ENCODE data around the gene NABP1.

NABP1 gene

GRCh38 chr2:191646163-191646902 is 31.6 kb upstream of the NABP1 start:
- Histone ChIP-seq H3K4me1 (ENCODE audit: control insufficient read depth in 2 of 2, insufficient read depth in 2 of 2, low read length in 2 of 2) (peaks cover 6 to 9% of the 10 kb centered on the region in 2 donors), H3K27ac (ENCODE audit: low read depth in 2 of 2, low read length in 2 of 2) (no peak overlapping the region), H3K4me3 (ENCODE audit: low read length in 2 of 2) (no peak overlapping the region), H3K9ac (ENCODE audit: low read depth in 1 of 2, low read length in 2 of 2) (no peak overlapping the region), H3K9me3 (ENCODE audit: control insufficient read depth in 2 of 2, low read length in 2 of 2) (no peaks in the 10 kb centered on the region), H3K27me3 (ENCODE audit: control insufficient read depth in 2 of 2, insufficient read depth in 2 of 2, low read length in 2 of 2) (no peaks in the 10 kb centered on the region), H3K36me3 (ENCODE audit: control insufficient read depth in 2 of 2, insufficient read depth in 2 of 2, low read length in 2 of 2) (no peaks in the 10 kb centered on the region)

- H3K9me3 ChIP-seq (ENCODE audit: control insufficient read depth in 2 of 2, low read length in 2 of 2) = no peaks in the 10 kb centered on the region
- no peak overlapping the region for H3K9ac ChIP-seq (ENCODE audit: low read depth in 1 of 2, low read length in 2 of 2)
- no peak overlapping the region for H3K4me3 ChIP-seq (ENCODE audit: low read length in 2 of 2)
- H3K36me3 ChIP-seq (ENCODE audit: control insufficient read depth in 2 of 2, insufficient read depth in 2 of 2, low read length in 2 of 2) = no peaks in the 10 kb centered on the region
- peaks cover 0 to 2% of the 10 kb centered on the region in 2 donors for H3K4me1 ChIP-seq (ENCODE audit: control insufficient read depth in 2 of 2, insufficient read depth in 2 of 2, low read length in 2 of 2)
- H3K27me3 ChIP-seq (ENCODE audit: control insufficient read depth in 2 of 2, insufficient read depth in 2 of 2, low read length in 2 of 2) = no peaks in the 10 kb centered on the region
- H3K27ac ChIP-seq (ENCODE audit: low read depth in 2 of 2, low read length in 2 of 2) = no peak overlapping the region
These were observed 28.4 kb upstream of the NABP1 start for GRCh38 chr2:191649519-191649918.

GRCh38 chr2:191650896-191651773 is 26.8 kb upstream of the NABP1 start:
- H3K4me3 ChIP-seq (ENCODE audit: low read length in 2 of 2) = no peak overlapping the region
- H3K27me3 ChIP-seq (ENCODE audit: control insufficient read depth in 2 of 2, insufficient read depth in 2 of 2, low read length in 2 of 2) = no peaks in the 10 kb centered on the region
- H3K9ac ChIP-seq (ENCODE audit: low read depth in 1 of 2, low read length in 2 of 2) = no peak overlapping the region
- no peaks in the 10 kb centered on the region for H3K9me3 ChIP-seq (ENCODE audit: control insufficient read depth in 2 of 2, low read length in 2 of 2)
- H3K4me1 ChIP-seq (ENCODE audit: control insufficient read depth in 2 of 2, insufficient read depth in 2 of 2, low read length in 2 of 2) = no peaks in the 10 kb centered on the region
- no peak overlapping the region for H3K27ac ChIP-seq (ENCODE audit: low read depth in 2 of 2, low read length in 2 of 2)
- no peaks in the 10 kb centered on the region for H3K36me3 ChIP-seq (ENCODE audit: control insufficient read depth in 2 of 2, insufficient read depth in 2 of 2, low read length in 2 of 2)

GRCh38 chr2:191653667-191654391 is 24.1 kb upstream of the NABP1 start:
- H3K4me1 ChIP-seq (ENCODE audit: control insufficient read depth in 2 of 2, insufficient read depth in 2 of 2, low read length in 2 of 2) = no peaks in the 10 kb centered on the region
- H3K4me3 ChIP-seq (ENCODE audit: low read length in 2 of 2) = no peak overlapping the region
- H3K9ac ChIP-seq (ENCODE audit: low read depth in 1 of 2, low read length in 2 of 2) = no peak overlapping the region
- no peaks in the 10 kb centered on the region for H3K27me3 ChIP-seq (ENCODE audit: control insufficient read depth in 2 of 2, insufficient read depth in 2 of 2, low read length in 2 of 2)
- no peaks in the 10 kb centered on the region for H3K36me3 ChIP-seq (ENCODE audit: control insufficient read depth in 2 of 2, insufficient read depth in 2 of 2, low read length in 2 of 2)
- H3K27ac ChIP-seq (ENCODE audit: low read depth in 2 of 2, low read length in 2 of 2) = no peak overlapping the region
- H3K9me3 ChIP-seq (ENCODE audit: control insufficient read depth in 2 of 2, low read length in 2 of 2) = no peaks in the 10 kb centered on the region

- H3K9ac ChIP-seq (ENCODE audit: low read depth in 1 of 2, low read length in 2 of 2) = no peak overlapping the region
- H3K9me3 ChIP-seq (ENCODE audit: control insufficient read depth in 2 of 2, low read length in 2 of 2) = no peaks in the 10 kb centered on the region
- H3K36me3 ChIP-seq (ENCODE audit: control insufficient read depth in 2 of 2, insufficient read depth in 2 of 2, low read length in 2 of 2) = no peaks in the 10 kb centered on the region
- H3K4me1 ChIP-seq (ENCODE audit: control insufficient read depth in 2 of 2, insufficient read depth in 2 of 2, low read length in 2 of 2) = no peaks in the 10 kb centered on the region
- no peaks in the 10 kb centered on the region for H3K27me3 ChIP-seq (ENCODE audit: control insufficient read depth in 2 of 2, insufficient read depth in 2 of 2, low read length in 2 of 2)
- H3K27ac ChIP-seq (ENCODE audit: low read depth in 2 of 2, low read length in 2 of 2) = no peak overlapping the region
- no peak overlapping the region for H3K4me3 ChIP-seq (ENCODE audit: low read length in 2 of 2)
These were observed 21.5 kb upstream of the NABP1 start for GRCh38 chr2:191656391-191656790.

GRCh38 chr2:191656792-191657191 is 21.1 kb upstream of the NABP1 start:
- H3K9ac ChIP-seq (ENCODE audit: low read depth in 1 of 2, low read length in 2 of 2) = no peak overlapping the region
- no peaks in the 10 kb centered on the region for H3K4me1 ChIP-seq (ENCODE audit: control insufficient read depth in 2 of 2, insufficient read depth in 2 of 2, low read length in 2 of 2)
- H3K27ac ChIP-seq (ENCODE audit: low read depth in 2 of 2, low read length in 2 of 2) = no peak overlapping the region
- no peaks in the 10 kb centered on the region for H3K27me3 ChIP-seq (ENCODE audit: control insufficient read depth in 2 of 2, insufficient read depth in 2 of 2, low read length in 2 of 2)
- no peaks in the 10 kb centered on the region for H3K36me3 ChIP-seq (ENCODE audit: control insufficient read depth in 2 of 2, insufficient read depth in 2 of 2, low read length in 2 of 2)
- H3K4me3 ChIP-seq (ENCODE audit: low read length in 2 of 2) = no peak overlapping the region
- H3K9me3 ChIP-seq (ENCODE audit: control insufficient read depth in 2 of 2, low read length in 2 of 2) = no peaks in the 10 kb centered on the region

- Histone ChIP-seq H3K27ac (ENCODE audit: low read depth in 2 of 2, low read length in 2 of 2) (no peak overlapping the region), H3K4me1 (ENCODE audit: control insufficient read depth in 2 of 2, insufficient read depth in 2 of 2, low read length in 2 of 2) (no peaks in the 10 kb centered on the region), H3K27me3 (ENCODE audit: control insufficient read depth in 2 of 2, insufficient read depth in 2 of 2, low read length in 2 of 2) (no peaks in the 10 kb centered on the region), H3K9me3 (ENCODE audit: control insufficient read depth in 2 of 2, low read length in 2 of 2) (no peaks in the 10 kb centered on the region), H3K36me3 (ENCODE audit: control insufficient read depth in 2 of 2, insufficient read depth in 2 of 2, low read length in 2 of 2) (no peaks in the 10 kb centered on the region), H3K9ac (ENCODE audit: low read depth in 1 of 2, low read length in 2 of 2) (no peak overlapping the region), H3K4me3 (ENCODE audit: low read length in 2 of 2) (no peak overlapping the region)
These were observed 20.0 kb upstream of the NABP1 start for GRCh38 chr2:191657977-191658376.

GRCh38 chr2:191659198-191659597 is 18.7 kb upstream of the NABP1 start:
- Histone ChIP-seq H3K36me3 (ENCODE audit: control insufficient read depth in 2 of 2, insufficient read depth in 2 of 2, low read length in 2 of 2) (no peaks in the 10 kb centered on the region), H3K27me3 (ENCODE audit: control insufficient read depth in 2 of 2, insufficient read depth in 2 of 2, low read length in 2 of 2) (no peaks in the 10 kb centered on the region), H3K9ac (ENCODE audit: low read depth in 1 of 2, low read length in 2 of 2) (no peak overlapping the region), H3K9me3 (ENCODE audit: control insufficient read depth in 2 of 2, low read length in 2 of 2) (no peaks in the 10 kb centered on the region), H3K4me1 (ENCODE audit: control insufficient read depth in 2 of 2, insufficient read depth in 2 of 2, low read length in 2 of 2) (no peaks in the 10 kb centered on the region), H3K4me3 (ENCODE audit: low read length in 2 of 2) (no peak overlapping the region), H3K27ac (ENCODE audit: low read depth in 2 of 2, low read length in 2 of 2) (no peak overlapping the region)

- no peaks in the 10 kb centered on the region for H3K4me1 ChIP-seq (ENCODE audit: control insufficient read depth in 2 of 2, insufficient read depth in 2 of 2, low read length in 2 of 2)
- no peaks in the 10 kb centered on the region for H3K27me3 ChIP-seq (ENCODE audit: control insufficient read depth in 2 of 2, insufficient read depth in 2 of 2, low read length in 2 of 2)
- H3K9me3 ChIP-seq (ENCODE audit: control insufficient read depth in 2 of 2, low read length in 2 of 2) = no peaks in the 10 kb centered on the region
- H3K27ac ChIP-seq (ENCODE audit: low read depth in 2 of 2, low read length in 2 of 2) = no peak overlapping the region
- no peaks in the 10 kb centered on the region for H3K36me3 ChIP-seq (ENCODE audit: control insufficient read depth in 2 of 2, insufficient read depth in 2 of 2, low read length in 2 of 2)
- no peak overlapping the region for H3K4me3 ChIP-seq (ENCODE audit: low read length in 2 of 2)
- no peak overlapping the region for H3K9ac ChIP-seq (ENCODE audit: low read depth in 1 of 2, low read length in 2 of 2)
These were observed 17.4 kb upstream of the NABP1 start for GRCh38 chr2:191660575-191660974.
